GM19023 (cell line): ENCODE results near the gene PCNA.

Experiments
- ATAC-seq: cut with Tn5 transposase; IDR thresholded peaks from one replicate; pipeline ENCODE4 v1.9.1; 2021; ENCODE audit warnings: mild to moderate bottlenecking, moderate library complexity; ENCODE audit not compliant: unreplicated experiment

Gene PCNA

DNA sequence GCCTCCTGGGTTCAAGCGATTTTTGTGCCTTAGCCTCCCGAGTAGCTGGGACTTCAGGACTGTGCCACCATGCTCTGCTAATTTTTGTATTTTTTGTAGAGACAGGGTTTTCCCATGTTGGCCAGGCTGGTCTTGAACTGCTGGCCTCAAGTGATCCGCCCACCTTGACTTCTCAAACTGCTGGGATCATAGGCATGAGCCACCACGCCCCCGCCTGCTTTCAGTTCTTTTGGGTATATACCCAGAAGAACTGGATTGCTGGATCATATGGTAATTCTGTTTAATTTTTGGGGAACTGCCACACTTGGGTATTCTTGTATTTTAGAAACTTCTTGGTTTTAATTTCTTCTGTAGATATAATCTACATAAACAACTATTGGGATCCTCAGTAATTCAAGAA lies 24.1 kb upstream of the PCNA start:
- no peak for ATAC-seq

DNA sequence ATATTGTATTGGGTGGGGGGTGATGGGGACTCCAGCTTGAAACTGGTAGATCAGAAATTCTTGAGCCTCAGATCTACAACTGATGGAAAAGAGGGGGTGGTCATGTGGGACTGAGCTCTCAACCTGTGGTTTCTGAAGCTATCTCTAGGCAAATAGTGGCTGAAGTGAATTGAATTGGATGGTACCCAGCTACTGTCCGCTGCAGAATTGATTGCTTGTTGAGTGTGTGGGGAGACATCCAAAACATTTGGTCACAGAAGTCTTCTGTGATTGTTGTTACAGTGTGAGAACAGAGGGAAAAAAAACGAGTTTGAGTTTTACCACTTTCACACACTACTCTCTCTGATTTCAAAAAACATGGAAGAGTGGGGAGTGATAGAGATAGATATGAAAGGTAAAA lies 21.9 kb upstream of the PCNA start:
- ATAC-seq: no peak

DNA sequence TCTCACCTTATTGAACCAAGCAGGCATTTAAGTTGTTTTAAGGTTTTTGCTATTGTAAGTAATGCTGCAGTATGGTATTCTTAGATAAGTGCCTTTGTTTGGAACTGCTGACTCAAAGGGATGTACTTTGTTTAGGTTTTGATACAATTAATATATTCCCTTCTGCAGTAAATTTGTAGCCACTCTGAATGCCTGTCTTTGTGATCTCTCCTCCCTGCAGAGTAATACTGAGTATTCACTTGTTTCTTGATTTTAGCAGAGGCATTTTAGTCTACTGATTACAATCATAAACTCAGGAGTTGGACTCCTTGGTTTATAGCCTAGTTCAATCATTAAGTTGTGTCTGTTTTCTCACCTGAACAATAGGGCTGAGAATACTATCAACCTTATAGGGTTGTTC lies 20.4 kb upstream of the PCNA start:
- ATAC-seq: no peak

DNA sequence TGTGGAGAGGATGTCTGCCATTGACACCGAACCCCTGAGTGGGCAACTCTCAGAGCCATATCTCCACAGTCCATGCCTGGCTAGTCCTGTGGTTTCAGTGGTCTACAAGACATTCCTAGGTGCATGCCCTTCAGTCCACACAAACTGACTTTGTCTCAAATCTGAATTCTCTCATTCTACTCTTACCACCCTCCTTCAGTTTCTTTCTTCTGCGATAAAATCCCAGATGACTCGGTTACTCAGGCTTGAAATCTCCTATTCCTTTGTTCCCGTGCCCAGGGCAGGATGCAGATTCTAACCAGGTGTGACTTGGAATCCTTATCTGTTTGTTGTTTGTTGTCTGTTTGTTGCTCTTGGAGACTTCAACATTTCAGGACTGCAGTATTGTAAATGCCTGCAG lies 16.3 kb upstream of the PCNA start:
- no peak for ATAC-seq

DNA sequence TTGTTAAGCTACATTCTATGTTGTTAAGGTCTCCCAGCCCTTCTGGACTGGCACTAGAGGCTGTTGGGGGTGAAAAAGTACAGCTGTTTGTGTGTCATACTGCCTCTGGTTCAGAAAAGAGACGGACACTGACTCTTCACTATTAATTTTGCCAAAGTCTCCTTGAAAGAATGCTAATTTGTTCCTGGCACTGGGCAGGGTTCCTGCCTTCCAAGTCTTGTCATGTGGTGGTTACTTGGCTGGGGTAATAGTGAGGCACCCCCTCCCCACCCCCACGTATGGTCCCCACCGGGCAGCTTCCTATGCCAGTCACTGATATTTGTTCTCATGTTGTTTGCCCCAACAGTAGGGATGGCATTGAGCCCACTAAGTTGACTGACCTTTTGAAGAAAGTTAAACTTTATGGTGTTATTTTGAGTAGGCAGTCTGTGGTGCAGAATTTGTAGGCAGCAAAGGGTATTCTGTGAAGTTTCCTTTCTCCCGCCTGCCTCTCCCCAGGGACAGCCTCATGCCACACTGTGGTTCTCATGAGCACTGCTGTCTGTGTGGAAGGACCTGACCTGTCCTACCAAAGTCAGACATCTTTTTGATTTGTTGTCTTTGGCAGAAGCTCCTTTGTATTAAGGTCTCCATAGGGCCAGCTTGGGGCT lies 15.7 kb upstream of the PCNA start:
- ATAC-seq: no peak

DNA sequence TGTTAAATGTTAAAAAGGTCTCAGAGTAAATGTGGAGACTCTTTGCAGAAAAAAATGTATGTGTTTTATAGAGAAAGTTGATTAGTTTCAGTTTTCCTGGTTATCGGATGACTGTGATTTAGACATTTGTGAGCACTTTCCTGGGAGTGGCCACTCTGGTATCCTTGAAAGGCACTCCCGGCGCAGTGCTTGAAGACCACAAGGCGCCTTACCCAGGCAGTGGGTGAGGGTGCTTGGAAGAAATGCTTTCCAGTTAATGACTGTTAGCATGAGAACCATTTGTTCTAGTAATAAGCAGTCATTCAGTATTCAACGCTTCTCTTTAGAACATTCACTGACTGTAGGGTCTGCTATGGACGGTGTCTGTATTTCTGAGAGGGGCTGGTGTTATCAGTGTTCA lies 14.2 kb upstream of the PCNA start:
- no peak for ATAC-seq

DNA sequence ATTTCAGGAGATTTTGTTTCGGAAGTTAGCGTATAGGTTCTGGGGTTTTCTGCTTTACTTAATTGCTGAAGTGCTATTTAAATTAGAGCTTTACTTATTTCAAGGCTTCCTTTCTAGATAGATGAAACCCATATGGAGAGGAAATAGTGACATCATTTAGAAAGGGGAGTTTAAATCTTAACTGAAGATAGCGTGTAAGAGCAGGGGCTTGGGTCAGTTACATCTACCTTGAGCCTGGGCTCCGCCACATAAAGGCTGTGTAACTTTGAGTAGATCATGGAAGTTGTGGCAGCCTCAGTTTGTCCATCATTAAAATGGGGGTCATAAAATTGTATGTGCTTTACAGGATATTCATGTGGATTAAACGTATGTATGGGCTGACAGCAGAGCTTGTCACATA lies 11.7 kb upstream of the PCNA start:
- ATAC-seq: no peak

DNA sequence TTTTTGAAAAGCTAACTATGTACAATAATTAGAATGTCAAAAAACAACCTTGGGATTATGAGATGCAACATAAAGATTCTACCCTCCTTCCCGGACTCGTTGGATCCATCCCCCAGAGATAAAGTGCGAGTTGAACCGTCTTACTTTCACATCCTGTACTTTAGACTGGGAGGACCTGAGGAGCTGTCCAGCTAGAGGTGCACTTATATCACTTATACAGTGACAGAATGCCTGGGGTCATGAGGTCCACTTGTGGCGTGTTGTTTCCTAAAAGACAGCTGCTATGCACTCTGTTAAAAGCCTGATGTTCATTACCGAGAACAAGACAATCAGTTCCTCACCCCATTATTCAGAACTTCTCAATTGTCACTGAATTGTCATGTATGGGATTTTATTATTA lies 9.1 kb upstream of the PCNA start:
- no peak for ATAC-seq

DNA sequence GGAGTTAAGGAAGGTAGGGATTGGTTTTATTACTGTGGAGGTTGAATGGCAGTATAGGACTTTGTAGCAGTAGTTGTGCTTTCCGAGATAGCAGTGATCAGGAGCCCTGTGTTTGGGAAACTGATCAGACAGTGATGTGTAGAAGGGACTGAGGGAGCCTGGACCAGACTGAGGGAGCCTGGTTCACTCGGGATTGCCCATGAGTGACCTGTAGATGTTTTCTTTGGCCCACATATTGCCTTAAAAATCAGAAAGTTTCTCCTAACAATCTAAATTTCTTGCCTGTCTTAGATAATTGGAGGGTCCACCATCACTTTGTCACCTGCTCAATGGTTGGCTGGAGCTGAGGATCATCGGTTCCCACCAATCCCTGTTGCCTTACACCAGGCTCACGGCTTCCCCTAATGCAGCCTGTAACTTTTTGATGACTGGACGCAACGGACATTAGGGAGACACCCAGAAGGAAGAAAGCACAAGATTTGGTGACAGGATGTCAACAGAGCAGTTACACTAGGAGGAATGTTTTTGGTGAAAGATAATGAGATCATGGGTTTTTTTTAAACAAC lies 8.2 kb upstream of the PCNA start:
- no peak for ATAC-seq

DNA sequence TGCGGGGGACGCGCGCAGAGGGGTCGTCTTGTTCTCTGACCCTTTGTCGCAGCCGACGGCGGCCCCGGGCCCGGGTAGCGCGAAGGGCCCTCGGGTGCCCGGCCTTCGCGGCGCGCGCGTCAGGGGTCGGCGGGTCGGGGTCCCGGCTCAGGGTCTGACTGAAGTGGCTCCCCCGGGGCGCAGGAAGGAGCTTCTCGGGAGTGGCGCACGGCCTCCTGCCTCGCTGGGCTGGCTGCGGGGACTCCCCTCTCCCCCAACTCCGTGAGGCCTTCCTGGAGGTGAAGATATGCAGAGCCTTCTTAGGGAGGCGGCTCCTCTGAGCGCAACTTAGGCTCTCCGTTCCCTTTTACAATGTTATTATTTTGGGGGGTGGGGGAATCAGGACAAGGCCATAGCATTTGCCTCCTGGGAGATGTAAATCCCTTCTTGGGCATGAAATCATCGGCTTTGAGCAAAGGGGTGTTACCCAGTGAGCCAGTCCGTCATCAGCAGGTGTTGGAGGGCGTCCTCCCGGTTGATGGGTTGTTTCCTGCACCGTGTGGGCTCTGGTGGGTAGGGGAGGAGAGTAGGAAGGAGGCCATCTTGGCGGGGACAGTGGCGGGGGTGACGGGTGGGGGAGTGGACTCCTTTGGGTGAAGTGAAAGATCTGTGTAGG lies 7.6 kb upstream of the PCNA start:
- ATAC-seq: peak; percentile 22

DNA sequence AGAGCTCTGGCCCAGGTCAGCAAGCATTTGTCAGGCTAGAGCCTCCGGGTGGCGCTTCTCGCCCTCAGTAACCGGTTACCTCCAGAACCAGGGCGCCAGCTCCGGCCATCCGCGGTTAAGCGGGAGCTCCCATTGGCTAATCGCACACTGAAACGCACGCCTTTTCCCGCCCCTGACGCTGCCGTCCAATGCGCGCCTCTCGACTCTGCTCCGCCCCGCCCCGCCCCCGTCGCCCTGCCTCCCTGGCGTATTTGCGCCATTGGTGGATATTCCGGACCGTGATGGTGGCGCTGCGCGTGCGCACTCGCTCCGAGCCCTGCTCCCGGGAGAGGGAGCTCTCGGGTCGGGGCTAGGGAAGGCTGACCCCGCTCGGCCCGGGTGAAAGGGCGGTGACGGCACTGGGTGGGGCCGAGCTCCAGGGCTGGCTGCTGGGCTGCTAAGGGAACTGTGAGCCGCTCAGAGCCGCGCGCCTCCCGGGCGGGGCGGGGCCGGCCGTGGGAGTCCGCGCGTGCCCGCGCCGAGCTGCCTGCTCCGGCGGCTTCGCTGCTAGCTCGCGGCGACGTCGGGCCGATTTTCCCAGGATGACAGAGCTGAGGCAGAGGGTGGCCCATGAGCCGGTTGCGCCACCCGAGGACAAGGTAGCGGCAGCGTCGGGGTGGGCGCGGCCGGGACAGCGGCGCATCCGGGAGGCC lies 6.9 kb upstream of the PCNA start, which contains the start of gene CDS2:
Gene CDS2, plus strand, starts transcription at position 497 of the 692 bp plus-strand sequence. Its CDS starts 85 bp downstream, at position 582.
- peak; percentile 93 for ATAC-seq

DNA sequence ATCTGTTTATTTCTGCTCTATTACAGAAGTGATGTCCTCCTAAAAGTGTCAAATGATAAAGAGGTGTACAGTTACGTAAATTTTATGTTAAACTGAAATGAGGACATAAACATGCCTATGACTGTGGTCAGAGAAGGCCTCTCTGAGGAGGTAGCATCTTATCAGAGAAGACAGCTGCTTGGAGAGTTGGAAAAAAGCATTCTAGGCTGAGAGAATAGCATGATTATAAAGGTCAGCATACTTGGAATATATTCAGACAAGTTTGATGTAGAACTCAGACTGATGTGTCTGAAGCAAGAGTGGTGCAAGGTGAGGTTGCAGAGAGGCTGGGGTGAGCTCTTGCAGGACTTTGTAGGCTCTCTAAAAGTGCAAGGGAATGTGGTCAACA lies 3.1 kb upstream of the PCNA start:
- no peak for ATAC-seq

DNA sequence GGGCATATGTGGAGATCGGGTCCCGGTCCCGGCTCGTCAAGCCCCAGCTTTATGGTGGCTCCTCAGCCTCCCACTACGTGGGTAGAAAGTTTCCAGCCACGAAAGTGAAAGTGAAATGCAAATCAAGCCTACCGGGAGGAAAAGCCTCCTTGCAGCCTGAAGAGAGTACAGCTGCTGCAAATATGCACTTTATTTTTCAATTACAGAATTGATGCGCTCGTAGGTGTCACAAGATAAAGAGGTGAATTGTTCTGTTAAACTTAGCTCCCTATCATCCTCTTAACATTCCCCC lies 373 bp upstream of the PCNA start:
- no peak for ATAC-seq

DNA sequence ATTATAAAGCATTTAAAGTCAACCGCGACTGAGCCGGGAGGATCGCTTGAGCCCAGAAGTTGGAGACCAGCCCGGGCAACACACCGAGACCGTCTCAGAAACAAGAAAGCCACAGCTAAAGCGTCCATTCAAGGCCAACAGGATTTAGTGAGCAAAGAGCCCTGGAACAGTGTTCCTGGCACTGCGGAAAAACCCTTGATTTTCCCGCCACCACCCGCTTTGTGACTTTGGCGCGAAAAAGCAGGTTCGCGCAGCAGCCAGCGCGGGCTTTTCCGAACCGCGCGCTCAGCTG lies 669 bp downstream of the PCNA start:
- no peak for ATAC-seq

DNA sequence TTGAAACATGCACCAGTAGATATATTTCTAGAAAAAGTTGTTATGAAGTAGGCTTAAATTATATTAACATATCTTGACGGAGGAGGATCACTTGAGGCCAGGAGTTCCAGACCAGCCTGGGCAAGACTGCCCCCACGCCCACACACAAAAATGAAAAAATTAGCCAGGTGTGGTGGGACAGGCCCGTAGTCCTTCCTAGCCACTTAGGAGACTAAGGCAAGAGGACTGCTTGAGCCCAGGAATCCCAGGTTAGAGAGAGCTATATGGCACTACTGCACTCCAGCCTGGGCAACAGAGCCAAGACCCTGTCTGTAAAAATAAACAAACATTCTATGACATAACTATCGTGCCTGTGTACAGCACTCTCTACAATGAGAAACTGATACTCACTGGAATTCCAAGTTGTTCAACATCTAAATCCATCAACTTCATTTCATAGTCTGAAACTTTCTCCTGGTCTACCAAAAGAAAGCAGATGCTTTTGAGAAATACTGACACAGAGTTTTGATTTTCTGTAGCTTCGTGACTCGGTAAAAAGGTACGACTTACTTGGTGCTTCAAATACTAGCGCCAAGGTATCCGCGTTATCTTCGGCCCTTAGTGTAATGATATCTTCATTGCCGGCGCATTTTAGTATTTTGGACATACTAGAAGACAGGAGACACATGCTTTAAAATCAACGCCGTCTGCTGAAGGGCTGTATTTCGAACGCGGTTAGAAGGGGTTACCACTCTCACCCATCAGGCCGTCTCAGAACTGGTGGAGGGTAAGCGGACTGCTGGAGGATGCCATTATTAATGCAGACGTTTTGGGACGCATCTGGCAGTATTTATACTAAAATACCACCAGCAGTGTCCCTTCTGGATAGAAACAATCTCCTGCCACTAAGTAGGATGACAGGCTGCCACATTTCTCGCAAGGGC lies 1.3 kb downstream of the PCNA start:
- ATAC-seq: no peak

DNA sequence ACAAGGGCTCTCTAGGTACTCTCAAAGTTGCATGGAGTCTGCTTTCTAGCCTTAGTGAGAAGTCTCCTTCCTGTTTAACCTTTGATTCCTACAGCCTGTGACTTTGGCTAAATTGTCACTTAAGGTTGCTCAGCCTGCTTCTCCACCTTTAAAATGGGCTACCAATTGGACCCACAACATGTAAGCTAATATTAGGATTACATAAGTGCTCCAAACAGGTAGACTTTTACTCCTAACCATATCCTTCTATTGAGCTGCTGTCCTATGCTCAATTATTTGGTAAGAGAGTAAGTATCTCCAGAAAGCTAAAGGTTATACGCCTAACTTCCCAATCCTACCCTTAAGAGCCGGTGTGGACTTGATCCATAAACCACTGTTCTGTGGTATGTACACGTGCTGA lies 2.9 kb downstream of the PCNA start:
- ATAC-seq: no peak

DNA sequence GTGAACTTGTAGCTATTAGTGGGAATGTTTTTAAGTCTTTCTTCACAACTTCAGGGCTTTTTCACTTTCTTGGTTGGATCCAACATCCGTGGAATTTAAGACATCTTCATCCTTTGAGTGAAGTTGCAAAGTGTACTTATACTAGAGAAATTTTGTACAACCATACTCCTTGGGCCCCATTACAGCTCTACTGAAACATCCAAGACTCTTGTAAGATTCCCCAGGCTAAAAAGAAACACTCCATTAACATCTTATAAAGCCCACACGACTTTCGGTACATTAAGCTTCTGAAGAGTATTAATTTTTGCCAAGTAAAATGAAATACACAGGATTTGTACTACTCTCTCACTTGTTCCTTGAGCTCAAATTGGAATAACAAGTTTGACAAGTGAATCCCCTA lies 5.4 kb downstream of the PCNA start:
- ATAC-seq: no peak

DNA sequence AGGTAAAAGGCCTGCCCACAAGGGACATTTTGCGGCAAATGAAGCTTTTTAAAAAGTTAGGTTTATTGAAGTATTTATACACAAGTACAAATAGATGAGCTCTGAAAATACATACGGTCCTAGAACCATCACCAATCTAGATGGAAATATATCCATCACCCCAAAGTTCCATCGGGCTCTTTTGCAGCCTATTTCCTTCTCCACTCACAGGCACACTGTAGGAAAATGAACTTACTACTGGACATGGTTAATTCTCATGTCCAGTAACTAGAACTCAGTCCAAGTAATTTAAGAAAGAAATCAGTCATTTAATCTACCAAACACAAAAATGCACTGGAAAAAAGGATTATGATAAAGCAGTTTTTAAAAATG lies 6.2 kb downstream of the PCNA start:
- no peak for ATAC-seq

DNA sequence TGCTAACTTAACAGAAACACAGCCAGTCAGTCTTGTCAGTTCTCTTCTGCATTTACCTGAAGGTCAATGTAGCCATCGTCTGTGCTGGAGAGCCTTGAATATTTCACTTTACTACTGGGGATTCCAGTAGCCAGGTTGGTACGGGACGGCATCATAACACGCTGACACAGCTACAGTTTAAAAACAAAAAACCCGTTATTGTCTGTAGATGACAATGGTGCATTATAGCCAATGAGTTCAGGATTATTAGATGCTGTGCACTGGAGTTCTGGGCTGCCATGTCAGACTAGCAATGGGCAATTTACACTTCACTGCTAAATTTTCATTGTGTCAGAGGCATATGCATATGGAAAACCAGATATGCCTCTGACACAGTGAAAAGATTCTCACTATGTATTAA lies 10.5 kb downstream of the PCNA start:
- no peak for ATAC-seq

DNA sequence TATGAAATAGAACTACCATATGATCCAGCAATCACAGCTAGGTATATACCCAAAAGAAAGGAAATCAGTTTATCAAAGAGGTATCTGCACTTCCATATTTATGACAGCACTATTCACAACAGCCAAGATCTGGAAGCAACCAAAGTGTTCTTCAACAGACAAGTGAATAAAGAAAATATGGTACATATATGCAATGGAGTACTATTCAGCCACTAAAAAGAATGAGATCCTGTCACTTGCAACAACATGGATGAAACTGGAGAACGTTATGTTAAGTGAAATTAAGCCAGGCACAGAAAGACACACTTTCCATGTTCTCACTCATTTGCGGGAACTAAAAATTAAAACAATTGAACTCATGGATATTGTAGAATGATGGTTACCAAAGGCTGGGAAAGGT lies 15.3 kb downstream of the PCNA start:
- ATAC-seq: no peak

DNA sequence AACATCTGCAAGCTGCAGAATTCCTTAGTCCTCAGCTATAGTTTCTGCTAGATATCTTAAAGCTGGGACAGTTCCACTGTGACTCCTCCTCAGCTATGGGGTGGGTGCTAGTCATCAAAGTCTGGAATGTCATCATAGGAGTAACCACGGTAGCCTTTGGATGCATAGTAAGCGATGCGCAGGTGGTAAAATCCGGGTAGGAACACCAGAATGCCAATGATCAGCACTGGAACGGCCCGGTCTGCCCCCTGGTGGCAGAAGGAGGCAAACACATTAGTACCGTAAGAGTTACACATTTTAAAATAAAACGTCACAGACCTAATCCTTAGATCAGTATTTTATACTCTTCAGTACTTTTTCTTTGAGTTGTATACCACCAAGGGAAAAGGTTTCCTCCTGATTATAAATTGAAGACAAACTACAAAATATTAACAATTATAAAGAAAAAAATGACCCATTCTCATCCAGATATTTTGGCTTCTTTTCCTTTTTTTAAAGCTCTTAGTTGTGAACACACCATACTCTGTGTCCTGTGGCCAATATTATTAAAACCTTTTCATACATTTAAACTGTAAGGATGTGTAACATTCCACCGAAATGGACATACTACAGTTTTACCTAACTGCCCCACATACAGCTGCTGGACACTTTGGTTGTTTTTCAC lies 18.9 kb downstream of the PCNA start:
- ATAC-seq: no peak
